NCI-H345 treated with DMSO at 0.1 percent for 48 hours (cell line): ENCODE results near the gene TARDBP.
"Not testable (repeated sequence)": the region's sequence is repeated elsewhere in the genome, so short reads cannot be mapped to it uniquely, and the experiment has no call there.

Experiments used
- DNase-seq: peaks from one replicate; lab custom pipeline; 2025; ENCODE audit not compliant: unreplicated experiment; lab: John Stamatoyannopoulos, UW

The TARDBP gene

DNA sequence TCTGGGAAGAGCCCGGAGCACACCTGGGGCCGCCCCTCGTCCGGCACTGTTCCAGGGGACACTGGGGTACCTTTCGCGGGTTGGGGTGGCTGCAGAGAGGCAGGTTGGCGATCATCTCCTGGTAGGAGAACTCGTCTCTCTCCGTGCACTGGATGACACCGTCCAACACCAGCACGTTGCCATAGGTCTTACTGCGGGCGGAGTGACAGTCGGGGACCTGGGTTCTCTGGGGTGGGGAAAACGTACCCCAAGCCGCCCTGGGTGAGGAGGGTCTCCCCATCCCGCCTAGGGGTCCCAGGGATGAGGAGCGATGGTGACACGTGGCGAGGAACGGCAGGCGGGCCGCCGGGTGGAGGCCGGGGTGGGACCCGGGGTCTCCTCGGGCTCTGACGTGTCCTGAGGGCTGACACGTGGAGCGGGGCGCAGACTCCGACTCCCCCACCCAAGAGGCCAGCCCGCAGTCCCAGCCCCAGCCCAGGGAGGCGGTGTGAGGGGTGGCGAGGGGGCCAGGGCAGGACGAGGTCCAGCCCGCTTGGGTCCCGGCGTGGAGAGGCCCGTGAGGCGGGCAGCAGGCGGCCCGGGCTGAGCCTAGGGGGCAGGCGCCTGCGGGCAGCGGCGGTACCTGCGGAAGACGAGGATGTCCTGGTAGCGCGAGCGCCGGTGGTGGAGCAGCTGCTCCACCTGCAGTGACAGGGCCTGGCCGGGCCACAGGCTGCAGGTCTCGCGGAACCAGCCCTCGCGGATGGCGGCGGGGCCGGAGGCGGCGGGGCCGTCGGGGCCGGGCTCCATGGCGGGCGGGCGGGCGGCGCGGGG is 46.9 kb downstream of the TARDBP start:
- DNase-seq: no peak

DNA sequence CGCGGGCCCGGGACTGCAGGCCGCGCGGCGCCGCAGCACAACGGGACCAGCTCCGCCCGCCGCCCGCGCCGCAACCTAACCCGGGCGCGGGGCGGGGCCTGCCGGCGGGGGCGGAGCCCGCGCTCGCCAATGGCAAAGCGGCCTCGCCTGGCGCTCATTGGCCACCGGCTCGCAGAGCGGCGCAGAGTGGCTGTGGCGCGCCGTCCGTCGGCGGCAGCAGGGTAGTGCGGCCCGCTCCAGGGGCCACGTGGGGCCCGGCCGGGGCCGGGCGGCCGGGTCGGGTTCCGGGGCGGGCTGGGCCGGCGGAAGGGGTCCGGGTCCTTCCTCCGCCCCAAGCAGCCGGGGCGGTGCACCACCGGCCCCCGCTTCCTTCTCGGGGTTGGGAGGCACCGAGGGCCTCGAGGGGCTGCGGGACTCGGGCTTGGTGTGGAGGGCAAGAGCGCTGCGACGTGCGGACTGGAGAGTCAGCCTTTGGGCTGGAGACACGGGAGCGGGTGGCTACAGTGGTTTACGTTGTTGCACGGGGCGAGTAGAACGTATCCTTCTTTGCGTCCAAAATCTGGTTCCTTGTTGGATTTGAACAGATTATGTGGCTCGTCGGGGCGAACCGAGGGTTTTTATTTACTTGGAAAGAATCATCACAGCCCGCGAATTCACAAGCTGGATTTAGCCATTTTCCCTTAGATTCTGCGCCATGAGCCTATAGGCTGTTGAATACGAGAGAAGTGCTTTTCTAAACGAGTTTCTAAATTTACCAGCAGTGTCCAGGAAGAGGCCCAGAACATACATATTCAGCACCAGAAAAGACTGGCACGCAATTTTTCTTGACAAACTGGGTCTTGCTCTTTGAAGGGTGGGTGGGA is 47.7 kb downstream of the TARDBP start, which contains the start of gene SRM:
Gene SRM, minus strand, starts transcription at position 51 of the 863 bp plus-strand sequence. CDS start 75 bp downstream, outside the sequence.
- peak; percentile 87 for DNase-seq

DNA sequence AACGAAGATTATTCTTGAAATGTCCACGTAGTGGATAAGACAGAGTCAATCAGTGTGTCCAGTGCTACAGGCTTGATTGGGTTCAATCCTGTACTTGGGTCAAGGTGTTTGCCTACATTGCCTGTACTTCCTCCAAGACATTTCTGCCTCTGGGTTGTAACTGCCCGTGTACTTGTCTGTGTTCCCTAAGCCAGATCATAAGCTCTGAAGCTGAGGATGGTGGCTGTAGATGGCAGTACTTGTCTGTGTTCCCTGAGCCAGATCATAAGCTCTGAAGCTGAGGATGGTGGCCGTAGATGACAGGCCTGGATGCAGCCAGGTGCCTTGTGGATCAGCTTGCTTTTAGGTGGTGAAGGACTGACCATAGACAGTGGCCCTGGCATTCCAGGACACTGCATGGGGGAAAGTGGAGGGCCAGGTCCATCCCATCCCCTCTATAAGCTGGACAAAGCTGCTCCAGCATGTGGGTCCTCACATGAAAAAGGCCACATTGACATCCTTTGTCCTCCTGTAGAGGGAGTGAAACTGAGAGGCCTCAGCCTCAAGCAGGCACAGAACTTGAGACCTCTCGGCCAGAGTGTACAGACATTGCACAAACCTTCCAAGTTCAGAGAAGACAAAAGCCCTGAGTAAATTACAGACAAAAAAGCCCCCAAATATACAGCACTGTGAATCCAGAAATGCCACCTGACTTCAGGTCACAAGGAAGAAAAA is 49.4 kb downstream of the TARDBP start:
- no peak for DNase-seq

DNA sequence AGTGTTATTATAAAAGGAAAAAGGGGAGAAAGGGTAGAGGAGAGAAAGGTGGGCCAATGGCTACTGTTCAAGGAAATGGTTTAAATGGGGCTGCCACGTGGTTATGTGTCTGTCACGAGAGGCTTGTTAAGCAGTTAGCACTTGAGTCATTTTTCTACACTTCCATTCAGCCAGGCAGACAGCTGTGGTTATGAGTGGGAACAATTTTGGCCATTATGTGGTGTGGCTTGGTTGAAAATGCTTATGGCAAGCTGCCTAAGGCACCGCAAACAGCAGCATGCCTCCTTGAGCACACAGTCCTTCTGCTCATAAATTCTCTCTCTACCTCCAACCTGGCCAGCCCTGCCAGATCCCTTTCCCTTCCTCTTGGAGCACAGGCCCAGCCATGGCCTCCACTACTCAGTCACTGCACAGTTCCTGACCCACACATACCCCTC is 50.5 kb downstream of the TARDBP start:
- DNase-seq: peak; percentile 11

DNA sequence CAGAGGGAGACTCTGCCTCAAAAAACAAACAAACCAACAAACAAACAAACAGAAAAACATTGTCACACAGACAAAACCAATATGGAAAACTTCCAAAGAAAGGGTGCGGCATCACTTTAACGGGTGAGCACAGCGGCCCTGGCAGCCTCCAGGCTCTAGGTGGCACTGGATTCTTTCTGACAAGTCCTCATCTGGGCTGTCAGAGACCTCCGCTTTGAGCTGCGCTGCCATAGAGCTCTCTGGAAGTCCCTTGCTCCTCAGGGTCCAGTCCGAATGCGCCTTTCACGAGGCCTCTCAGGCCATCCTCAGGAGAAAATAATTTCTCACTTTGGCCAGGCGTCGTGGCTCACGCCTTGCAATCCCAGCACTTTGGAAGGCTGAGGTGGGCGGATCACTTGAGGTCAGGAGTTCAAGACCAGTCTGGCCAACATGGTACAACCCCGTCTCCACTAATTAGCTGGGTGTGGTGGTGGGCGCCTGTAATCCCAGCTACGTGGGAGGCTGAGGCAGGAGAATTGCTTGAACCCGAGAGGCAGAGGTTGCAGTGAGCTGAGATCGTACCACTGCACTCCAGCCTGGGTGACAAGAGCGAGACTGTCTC is 51.6 kb downstream of the TARDBP start:
- peak; percentile 33 for DNase-seq

DNA sequence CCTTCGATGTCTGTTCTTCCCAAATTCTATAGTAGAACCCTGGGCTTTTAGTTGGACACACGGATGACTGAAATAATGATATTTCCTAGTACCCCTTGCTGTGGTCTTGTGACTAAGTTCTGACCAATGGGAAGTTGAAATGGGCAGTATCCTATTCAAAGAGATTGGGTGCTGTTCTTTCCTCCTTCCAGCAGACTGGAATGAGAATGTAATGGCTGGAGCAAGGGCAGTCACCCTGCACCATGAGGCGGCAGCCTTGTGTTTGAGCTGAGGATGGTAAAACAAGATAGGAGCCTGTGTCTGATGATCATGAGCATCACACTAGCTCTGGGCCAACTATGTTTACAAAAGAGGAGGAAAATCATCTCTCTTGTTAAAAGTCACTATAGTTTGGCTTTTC is 52.5 kb downstream of the TARDBP start:
- no peak for DNase-seq

DNA sequence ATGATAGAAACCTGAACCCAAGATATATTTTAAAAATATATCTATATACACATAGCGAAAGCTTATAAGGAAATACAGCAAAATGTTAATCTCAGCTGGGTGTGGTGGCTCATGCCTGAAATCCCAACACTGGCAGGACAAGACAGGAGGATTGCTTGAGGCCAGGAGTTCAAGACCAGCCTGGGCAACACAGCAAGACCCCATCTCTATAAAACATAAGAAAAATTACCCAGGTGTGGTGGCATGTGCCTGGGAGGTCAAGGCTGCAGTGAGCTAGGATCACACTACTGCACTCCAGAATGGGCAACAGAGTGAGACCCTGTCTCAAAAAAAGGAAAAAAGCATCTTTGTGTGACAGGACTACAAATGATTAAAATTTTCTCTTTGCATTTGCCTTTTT is 53.3 kb downstream of the TARDBP start:
- no peak for DNase-seq

DNA sequence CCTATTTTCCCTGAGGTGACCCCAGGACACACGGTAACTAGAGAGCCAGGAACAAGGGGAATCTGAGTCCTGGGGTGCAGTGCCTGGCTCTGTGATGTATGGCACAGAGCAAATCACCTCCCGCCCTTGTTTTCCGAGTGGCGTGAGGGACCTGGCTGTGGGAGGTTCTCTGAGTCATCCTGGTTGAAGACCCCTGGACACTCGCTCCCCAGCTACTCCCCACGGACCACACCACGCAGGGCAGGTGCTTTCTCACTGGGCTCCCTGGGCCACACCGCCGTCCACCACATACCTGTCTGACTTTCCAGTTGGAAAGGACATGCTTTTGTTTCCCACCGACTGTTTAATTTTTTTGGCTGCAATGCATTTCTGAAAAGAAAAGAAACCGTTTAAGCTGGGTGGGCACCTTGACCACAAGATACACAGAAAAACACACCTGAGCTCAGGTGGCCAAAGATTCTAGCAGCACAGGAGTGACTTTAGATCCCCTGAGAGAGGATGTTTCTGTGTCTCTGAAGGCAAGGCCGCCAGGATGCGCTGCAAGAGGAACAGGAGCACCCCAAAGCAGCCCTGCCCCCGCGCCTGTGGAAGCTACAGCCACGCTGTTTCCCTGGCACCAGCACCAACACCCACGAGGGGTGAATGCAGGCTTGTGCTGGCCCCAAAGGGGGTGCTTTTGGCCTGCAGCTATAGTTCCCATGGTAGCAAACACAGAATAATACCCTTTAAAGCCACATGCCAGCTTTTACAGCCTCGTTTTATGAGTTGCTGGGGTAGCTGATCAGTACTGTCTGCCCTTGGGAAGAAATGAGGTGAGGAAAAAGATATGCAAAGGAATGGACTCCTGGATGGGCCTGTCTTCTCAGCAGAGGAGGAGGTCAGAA is 55.5 kb downstream of the TARDBP start:
- DNase-seq: no peak

DNA sequence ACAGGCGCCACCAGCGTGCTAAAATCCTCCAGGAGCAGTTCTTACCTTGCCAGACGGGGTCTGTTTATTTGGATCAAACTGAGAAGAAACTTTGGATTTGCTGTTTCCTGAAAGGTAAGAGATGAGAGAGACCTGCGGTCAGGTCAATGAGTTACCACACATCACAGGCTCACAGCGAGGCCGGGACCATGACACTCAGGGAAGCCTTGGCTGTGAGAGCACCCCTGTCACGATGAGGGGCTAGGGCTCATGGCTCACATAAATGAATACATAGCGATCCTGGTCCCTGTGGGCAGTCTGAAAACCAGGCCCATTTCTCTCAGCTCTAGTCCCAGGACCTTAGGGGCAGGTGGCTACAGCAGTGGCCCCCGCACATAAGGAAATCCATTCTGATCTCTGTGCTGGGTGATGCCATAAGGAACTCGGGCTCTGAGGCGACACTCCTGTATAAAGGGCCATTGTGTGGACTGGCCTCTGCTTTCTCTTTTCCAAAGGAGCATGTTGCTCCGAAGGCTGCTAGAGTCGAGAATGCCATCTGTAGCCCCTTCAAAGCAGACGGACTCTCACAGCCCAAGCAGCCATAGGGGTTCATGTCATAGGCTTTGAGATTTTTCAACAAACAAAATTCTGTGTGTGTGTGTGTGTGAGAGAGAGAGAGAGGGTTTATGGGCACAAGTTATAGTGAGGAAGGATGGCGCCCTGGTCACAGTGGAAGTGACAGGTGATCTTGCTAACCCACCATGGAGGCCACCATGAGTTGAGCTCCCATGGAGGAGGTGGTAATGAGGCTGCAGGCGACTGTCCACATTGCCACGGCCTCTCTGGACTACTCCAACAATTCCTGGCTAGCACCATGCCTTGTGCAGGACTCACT is 56.4 kb downstream of the TARDBP start:
- DNase-seq: no peak

DNA sequence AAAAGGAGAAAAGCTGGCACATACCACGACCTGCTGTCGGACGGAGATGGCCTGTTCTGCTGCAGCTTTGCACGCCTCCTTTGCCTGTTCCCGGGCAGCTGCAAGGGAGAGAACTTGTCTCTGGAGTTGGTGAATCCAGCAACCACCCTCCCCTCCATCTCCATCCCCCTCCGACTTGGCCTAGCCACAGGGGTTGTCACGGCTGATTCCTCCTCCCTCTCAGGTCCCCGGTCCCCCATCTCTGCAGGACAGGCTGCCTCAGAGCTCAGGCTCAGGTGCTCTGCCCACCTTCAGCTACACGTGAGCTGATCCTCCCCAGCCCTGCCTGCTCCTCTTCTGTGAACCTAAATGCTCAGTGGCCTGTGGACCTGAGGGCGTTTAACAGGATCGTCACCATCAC is 58.4 kb downstream of the TARDBP start:
- DNase-seq: no peak

DNA sequence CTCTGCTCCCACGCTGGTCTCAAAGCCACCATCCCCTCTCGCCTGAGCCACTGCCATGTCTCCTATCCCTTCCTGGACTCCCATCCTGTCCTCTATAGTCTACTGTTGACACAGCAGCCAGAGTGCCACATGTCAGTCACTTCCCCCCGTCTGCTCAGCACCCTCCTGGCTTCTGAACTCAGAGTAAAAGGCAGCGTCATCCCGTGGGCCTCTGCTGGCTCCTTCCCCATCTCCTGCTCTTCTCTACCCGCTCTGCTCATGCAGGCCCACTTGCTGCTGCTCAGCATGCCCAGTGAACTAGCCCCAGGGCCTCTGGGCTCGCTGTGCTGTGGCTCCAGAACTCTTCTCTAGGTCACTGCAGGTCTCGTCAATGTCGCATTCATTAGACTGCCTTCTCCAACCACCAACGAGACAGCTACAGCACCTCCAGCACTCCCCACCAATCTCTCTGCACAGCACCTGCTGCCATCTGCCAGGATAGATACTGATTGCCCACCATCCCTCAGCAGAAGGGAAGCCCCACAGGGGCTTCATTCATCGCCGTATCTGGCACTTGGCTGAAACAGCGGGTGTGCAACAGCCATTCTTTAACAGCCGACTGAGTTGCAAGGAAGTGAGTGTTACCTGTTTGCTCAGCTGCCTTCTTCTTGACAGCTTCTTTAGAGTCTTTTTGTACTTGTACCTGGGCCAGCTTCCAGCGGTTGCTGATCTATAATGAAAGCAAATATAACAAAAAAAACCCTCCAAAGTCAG is 59.2 kb downstream of the TARDBP start:
- DNase-seq: peak; percentile 96

DNA sequence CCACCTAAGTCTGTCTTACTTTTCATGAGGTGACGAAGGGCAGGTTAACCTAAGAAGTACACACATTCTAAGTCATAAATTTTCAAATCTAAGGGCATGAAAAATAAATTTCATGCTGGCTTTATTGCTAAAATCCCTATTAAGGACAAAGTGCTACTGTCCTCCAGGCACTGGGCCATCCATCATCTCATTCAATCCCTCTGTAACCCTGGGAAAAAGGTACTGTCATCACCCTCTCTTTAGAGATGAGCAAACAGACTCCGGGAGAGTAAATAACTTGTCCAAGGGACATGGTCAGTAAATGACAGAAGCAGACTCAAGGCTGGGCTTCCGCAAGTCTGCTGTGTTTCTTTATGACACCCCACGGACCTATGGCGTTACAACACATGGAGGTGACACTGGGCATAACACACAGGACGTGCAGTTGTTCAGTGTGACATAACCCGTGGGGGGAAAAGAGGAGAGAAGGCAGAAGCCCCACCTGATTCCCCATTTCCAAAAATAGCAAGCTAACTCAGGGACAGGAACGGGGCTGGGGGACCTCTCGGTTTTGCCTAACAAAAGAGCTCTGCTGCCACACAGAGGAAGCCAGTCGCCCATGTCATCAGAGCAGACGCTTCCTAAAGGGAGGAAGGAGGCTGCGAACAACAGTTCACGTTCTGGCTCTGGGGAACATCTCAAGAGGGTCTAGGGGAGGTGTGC is 59.9 kb downstream of the TARDBP start:
- DNase-seq: peak; percentile 96

DNA sequence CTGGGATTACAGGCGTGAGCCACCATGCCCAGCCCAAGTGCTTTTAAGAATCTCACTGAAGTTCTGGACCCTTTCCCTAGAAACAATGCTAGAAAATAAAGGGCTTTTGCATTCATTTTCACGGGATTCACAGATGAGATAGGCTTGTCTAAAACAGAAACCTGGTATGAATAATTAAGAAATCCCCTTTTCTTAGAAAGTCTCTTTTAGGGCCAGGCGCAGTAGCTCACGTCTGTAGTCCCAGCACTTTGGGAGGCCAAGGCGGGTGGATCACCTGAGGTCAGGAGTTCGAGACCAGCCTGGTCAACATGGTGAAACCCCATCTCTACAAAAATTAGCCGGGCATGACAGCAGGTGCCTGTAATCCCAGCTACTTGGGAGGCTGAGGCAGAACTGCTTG is 60.9 kb downstream of the TARDBP start:
- DNase-seq: not testable (repeated sequence)
